ENCODE results near the gene NHEJ1. TPM values are rescaled to one million over a fixed set of nuclear protein-coding genes. Genes with fewer than 3 reads are reported as not detected.

Gene NHEJ1
- total and polyA plus RNA-seq, 2 of the 13 experiments (the other 11 are each of a cell fraction or from before 2014, with no cell fraction given), result 30.0 to 30.7 TPM

DNA sequence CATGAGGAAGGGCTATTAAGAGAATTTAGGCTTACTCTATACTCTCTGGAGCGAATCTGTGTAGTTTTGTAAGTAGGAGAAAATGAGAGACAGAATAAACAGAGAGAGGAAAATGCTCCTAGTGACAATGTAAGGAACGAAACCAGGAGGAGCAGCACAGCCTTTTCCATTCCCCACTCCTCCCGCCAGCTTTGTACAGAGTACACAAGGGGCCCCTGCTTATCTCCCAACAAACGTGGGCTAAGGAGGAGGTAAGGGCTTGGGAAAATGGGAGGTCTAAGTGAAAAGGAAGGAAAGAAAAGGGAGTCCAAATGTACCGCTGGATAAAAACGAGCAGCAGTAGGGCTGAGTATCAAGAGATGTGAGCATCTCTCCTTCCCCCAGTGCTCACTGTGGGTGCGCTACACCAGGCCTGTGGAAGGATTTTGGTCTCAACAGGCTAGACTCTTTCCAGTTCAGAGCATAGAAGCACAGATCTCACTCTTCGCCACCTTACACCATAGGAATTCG, 87.8 kb downstream of the NHEJ1 start (continued):
- TF ChIP-seq, protein P1, sequence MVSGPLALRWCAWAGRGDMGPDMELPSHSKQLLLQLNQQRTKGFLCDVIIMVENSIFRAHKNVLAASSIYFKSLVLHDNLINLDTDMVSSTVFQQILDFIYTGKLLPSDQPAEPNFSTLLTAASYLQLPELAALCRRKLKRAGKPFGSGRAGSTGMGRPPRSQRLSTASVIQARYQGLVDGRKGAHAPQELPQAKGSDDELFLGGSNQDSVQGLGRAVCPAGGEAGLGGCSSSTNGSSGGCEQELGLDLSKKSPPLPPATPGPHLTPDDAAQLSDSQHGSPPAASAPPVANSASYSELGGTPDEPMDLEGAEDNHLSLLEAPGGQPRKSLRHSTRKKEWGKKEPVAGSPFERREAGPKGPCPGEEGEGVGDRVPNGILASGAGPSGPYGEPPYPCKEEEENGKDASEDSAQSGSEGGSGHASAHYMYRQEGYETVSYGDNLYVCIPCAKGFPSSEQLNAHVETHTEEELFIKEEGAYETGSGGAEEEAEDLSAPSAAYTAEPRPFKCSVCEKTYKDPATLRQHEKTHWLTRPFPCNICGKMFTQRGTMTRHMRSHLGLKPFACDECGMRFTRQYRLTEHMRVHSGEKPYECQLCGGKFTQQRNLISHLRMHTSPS (CRISPR knock-in tag; IDR thresholded peaks at IDR 0.05; ENCODE audit: low read depth), result no peak
- no peak for TF ChIP-seq TCF7 (IDR thresholded peaks at IDR 0.05; ENCODE audit: low read depth)
- TF ChIP-seq MYNN (CRISPR knock-in tag; IDR thresholded peaks at IDR 0.05; ENCODE audit: low read depth), result 0 out of 2 replicates have a peak, but pooled peaks have one; percentile 22
- no peak for TF ChIP-seq YY1 (IDR thresholded peaks at IDR 0.05; ENCODE audit: insufficient read depth, insufficient replicate concordance, low read depth, low read length)
- no peak for TF ChIP-seq BCL6 (CRISPR knock-in tag; IDR thresholded peaks at IDR 0.05)
- 0 out of 2 replicates have a peak, but pooled peaks have one; percentile 34 for TF ChIP-seq NFIB (CRISPR knock-in tag; IDR thresholded peaks at IDR 0.05; ENCODE audit: borderline replicate concordance)

DNA sequence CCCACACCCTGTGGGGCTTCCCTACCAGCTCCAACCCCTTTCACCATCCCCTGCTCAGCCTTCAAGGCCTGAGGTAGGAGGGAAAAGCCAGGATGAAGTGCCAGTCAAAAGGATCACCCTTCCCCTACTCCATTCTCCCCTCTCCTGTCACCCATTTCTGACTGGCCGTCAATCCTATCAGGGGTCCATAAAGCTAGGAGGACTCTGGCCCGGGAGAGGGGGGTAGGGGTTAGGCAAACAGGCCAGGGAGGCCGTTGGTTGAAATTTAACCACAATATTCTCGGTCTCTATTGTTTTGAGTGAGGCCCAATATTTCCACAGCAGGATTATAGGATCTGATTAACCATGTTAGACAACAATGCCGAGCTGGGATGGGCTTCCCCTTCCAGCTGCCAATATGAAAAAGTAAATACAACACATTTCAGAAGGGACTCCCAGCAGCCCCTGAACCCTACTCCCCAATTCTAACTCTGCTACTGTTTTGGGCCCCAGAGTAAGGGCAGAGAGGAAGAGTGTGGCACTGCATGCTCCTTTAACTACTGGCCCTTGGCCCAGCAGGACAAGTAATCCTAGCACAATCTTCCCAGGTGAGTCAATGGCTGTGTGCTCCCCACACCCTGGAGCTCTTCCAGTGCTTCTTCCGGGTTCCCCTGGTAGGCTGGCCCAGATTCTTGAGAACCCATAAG, 89.3 kb downstream of the NHEJ1 start:
- intact Hi-C loops (cut with micrococcal nuclease; ENCODE audit: unreplicated experiment), result loop anchor here (1.0 kb wide), 3 partner anchors 10 to 84 kb away; no protein-coding TSS in a partner anchor
- H3K4me3 ChIP-seq (replicated peaks in 1 of 3; ENCODE audit: insufficient read depth in 1 of 3, low read depth in 2 of 3, low read length in 3 of 3), result peak overlapping the region in 2 of 3 experiments; percentile 2 to 20; a peak in 3 of 6 replicates
- H3K9me3 ChIP-seq (ENCODE audit: low read length), result no peaks in the 10 kb centered on the region
- peaks cover 0 to 4% of the 10 kb centered on the region in 2 experiments; a peak in 1 of 5 replicates for H3K27me3 ChIP-seq (ENCODE audit: control insufficient read depth in 1 of 2, insufficient read depth in 2 of 2, low read length in 2 of 2)
- peaks cover 6 to 13% of the 10 kb centered on the region in 2 experiments for H3K36me3 ChIP-seq (replicated peaks in 1 of 2; ENCODE audit: control insufficient read depth in 1 of 2, insufficient read depth in 2 of 2, low read length in 2 of 2)
- no peak overlapping the region for H2AFZ ChIP-seq (ENCODE audit: low read length)
- peak; percentile 91 for DNase-seq (ENCODE audit: low spot score)
- no peak overlapping the region for H3K9ac ChIP-seq (ENCODE audit: insufficient read depth, low read depth, low read length)
- peak; percentile 92 for FAIRE-seq
- peaks cover 4% of the 10 kb centered on the region; the same call in 1 of the 2 replicates for H4K20me1 ChIP-seq (ENCODE audit: insufficient read depth, low read length)
- peak; percentile 92 for ATAC-seq
- ChIA-PET POLR2A (interaction anchor here (0.8 to 4.7 kb wide), 14 partner anchors 10 to 178 kb away, joined by 3 to 45 read pairs (median 4); partner anchors contain the start of genes CNPPD1, GLB1L, IHH and STK16), CTCF (ENCODE audit: low intra/inter-chr PET ratio, low total read pairs) (interaction anchor here (2.5 to 4.1 kb wide), 2 partner anchors 33 to 47 kb away, joined by 19 to 43 read pairs; no protein-coding TSS in a partner anchor)
- under 1% methylated on average over 6 of the region's 6 CpGs for WGBS (ENCODE audit: low lambda C conversion rate)
- in situ Hi-C loops (cut with HindIII; ENCODE audit: extremely low pct_ligation_motif_present, low pct_unique_long_range_greater_than_20kb), result no loop called here
- no peaks in the 10 kb centered on the region for H3K79me2 ChIP-seq (ENCODE audit: insufficient read depth, low read length)
- peak overlapping the region; percentile 57 for H3K4me2 ChIP-seq (ENCODE audit: low read depth, low read length)
- no peak overlapping the region for H3K27ac ChIP-seq (ENCODE audit: extremely low read length, insufficient read depth, low read length)
- H3K4me1 ChIP-seq (ENCODE audit: insufficient read depth, low read length), result peaks cover 49% of the 10 kb centered on the region
- no TSS peak for BruUV-seq (replicated peaks)
- TF ChIP-seq CEBPG (CRISPR knock-in tag; IDR thresholded peaks at IDR 0.05) (0 out of 2 replicates have a peak, but pooled peaks have one; percentile 20), ZNF816 (CRISPR knock-in tag; IDR thresholded peaks at IDR 0.05; ENCODE audit: borderline replicate concordance) (peak; percentile 75; the same call in 1 of the 2 replicates), SUZ12 (IDR thresholded peaks at IDR 0.05; ENCODE audit: low read depth, low read length) (no peak), TCF7L2 (IDR thresholded peaks at IDR 0.05; ENCODE audit: low read depth, low read length) (no peak), ZNF703 (CRISPR knock-in tag; IDR thresholded peaks at IDR 0.05; ENCODE audit: borderline replicate concordance) (peak; percentile 89), RFXAP (CRISPR knock-in tag; IDR thresholded peaks at IDR 0.05; ENCODE audit: borderline replicate concordance) (0 out of 2 replicates have a peak, but pooled peaks have one; percentile 48), ZSCAN9 (CRISPR knock-in tag; IDR thresholded peaks at IDR 0.05; ENCODE audit: borderline replicate concordance) (0 out of 2 replicates have a peak, but pooled peaks have one; percentile 33)
- TF ChIP-seq, protein P2, sequence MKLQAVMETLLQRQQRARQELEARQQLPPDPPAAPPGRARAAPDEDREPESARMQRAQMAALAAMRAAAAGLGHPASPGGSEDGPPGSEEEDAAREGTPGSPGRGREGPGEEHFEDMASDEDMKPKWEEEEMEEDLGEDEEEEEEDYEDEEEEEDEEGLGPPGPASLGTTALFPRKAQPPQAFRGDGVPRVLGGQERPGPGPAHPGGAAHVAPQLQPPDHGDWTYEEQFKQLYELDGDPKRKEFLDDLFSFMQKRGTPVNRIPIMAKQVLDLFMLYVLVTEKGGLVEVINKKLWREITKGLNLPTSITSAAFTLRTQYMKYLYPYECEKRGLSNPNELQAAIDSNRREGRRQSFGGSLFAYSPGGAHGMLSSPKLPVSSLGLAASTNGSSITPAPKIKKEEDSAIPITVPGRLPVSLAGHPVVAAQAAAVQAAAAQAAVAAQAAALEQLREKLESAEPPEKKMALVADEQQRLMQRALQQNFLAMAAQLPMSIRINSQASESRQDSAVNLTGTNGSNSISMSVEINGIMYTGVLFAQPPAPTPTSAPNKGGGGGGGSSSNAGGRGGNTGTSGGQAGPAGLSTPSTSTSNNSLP (IDR thresholded peaks at IDR 0.05; ENCODE audit: low read depth, low read length), result peak; percentile 78; the same call in 1 of the 2 replicates

All from HepG2 (cell line).